CD14-positive monocyte (primary cell): ENCODE data around the gene MEIG1. TPM values are rescaled to one million over a fixed set of nuclear protein-coding genes. Genes with fewer than 3 reads are reported as not detected.
"Not testable (repeated sequence)": the region's sequence is repeated elsewhere in the genome, so short reads cannot be mapped to it uniquely, and the experiment has no call there.

Experiments used
- DNase-seq, 3 donors: peaks; one replicate each; pipeline ENCODE4 v3.0.0-alpha.2; 2011 to 2022
- H2AFZ ChIP-seq: 2 replicates; pipeline ENCODE4 v1.6.0; 2012; ENCODE audit warnings: mild to moderate bottlenecking, low read depth, low read length, inconsistent platforms; ENCODE audit not compliant: insufficient read depth, poor library complexity, severe bottlenecking
- H3K27ac ChIP-seq, 2 donors: 1 replicate in 1 of 2; 2 replicates in 1 of 2; pipeline ENCODE4 v1.5.1; 2012 to 2013; ENCODE audit warnings: low read length in 2 of 2, control low read depth in 1 of 2, inconsistent platforms in 1 of 2, low read depth in 1 of 2, mild to moderate bottlenecking in 1 of 2
- H3K27me3 ChIP-seq, 2 donors: one replicate each; pipeline versions ENCODE4 v1.6.0 to v1.6.1; 2011 to 2013; ENCODE audit warnings: low read length in 2 of 2; ENCODE audit not compliant: control insufficient read depth in 2 of 2, insufficient read depth in 2 of 2
- H3K36me3 ChIP-seq, 2 donors: replicated peaks in 1 of 2; 1 replicate in 1 of 2; 2 replicates in 1 of 2; pipeline versions ENCODE4 v1.5.1 to v1.6.1; 2012 to 2013; ENCODE audit warnings: low read length in 2 of 2, control low read depth in 1 of 2, inconsistent platforms in 1 of 2, mild to moderate bottlenecking in 1 of 2; ENCODE audit not compliant: insufficient read depth in 2 of 2, control insufficient read depth in 1 of 2
- H3K4me1 ChIP-seq, 2 donors: 1 replicate in 1 of 2; 2 replicates in 1 of 2; pipeline versions ENCODE4 v1.5.1 to v1.6.1; 2012 to 2013; ENCODE audit warnings: low read length in 2 of 2, control low read depth in 1 of 2, inconsistent platforms in 1 of 2, mild to moderate bottlenecking in 1 of 2, moderate library complexity in 1 of 2; ENCODE audit not compliant: insufficient read depth in 2 of 2, control insufficient read depth in 1 of 2
- H3K4me2 ChIP-seq: replicated peaks from 2 replicates; pipeline ENCODE3; 2012; ENCODE audit warnings: low read length, moderate library complexity, mild to moderate bottlenecking; ENCODE audit not compliant: poor library complexity, severe bottlenecking; ENCODE audit errors: extremely low read depth
- H3K4me3 ChIP-seq, 3 experiments: fragments of 200-600 bp in 1 of 3; sonication (generic) in 1 of 3; replicated peaks in 1 of 3; 1 replicate in 2 of 3; 2 replicates in 1 of 3; pipeline ENCODE4 v1.5.1; 2011 to 2013; ENCODE audit warnings: low read length in 3 of 3, mild to moderate bottlenecking in 3 of 3, control low read depth in 2 of 3, low read depth in 2 of 3, inconsistent platforms in 1 of 3, moderate library complexity in 1 of 3
- H3K79me2 ChIP-seq: 2 replicates; pipeline ENCODE4 v1.6.0; 2012; ENCODE audit warnings: mild to moderate bottlenecking, control low read depth, inconsistent platforms, low read length, moderate library complexity; ENCODE audit not compliant: insufficient read depth
- H3K9ac ChIP-seq: 2 replicates; pipeline ENCODE4 v1.6.0; 2017; ENCODE audit warnings: low read length, mild to moderate bottlenecking; ENCODE audit not compliant: insufficient read depth, poor library complexity, severe bottlenecking
- H3K9me3 ChIP-seq, 2 donors: replicated peaks in 1 of 2; 1 replicate in 1 of 2; 2 replicates in 1 of 2; pipeline versions ENCODE4 v1.5.1 to v1.6.1; 2012 to 2013; ENCODE audit warnings: low read length in 2 of 2, control low read depth in 1 of 2; ENCODE audit not compliant: control insufficient read depth in 1 of 2, insufficient read depth in 1 of 2
- H4K20me1 ChIP-seq: 2 replicates; pipeline ENCODE4 v1.6.0; 2012; ENCODE audit warnings: mild to moderate bottlenecking, low read length, control low read depth, moderate library complexity; ENCODE audit not compliant: insufficient read depth
- H3K27ac Mint-ChIP-seq, 7 donors: one replicate each; pipeline ENCODE4 v1.8.0; 2020; ENCODE audit warnings: mild to moderate bottlenecking in 7 of 7, mixed read lengths in 7 of 7, moderate library complexity in 6 of 7, inconsistent platforms in 2 of 7
- H3K27me3 Mint-ChIP-seq, 3 donors: one replicate each; pipeline ENCODE4 v1.8.0; 2021 to 2022; ENCODE audit warnings: low read depth in 3 of 3, mild to moderate bottlenecking in 3 of 3, mixed read lengths in 3 of 3, moderate library complexity in 3 of 3, inconsistent platforms in 1 of 3
- H3K36me3 Mint-ChIP-seq, 2 donors: one replicate each; pipeline ENCODE4 v1.8.0; 2020; ENCODE audit warnings: mixed read lengths in 2 of 2, inconsistent platforms in 1 of 2, mild to moderate bottlenecking in 1 of 2
- H3K4me1 Mint-ChIP-seq: one replicate; pipeline ENCODE4 v1.8.0; 2020; ENCODE audit warnings: mild to moderate bottlenecking, mixed read lengths
- H3K4me3 Mint-ChIP-seq, 2 donors: one replicate each; pipeline ENCODE4 v1.8.0; 2020; ENCODE audit warnings: mild to moderate bottlenecking in 2 of 2, mixed read lengths in 2 of 2, moderate library complexity in 1 of 2
- H3K9me3 Mint-ChIP-seq, 7 donors: one replicate each; pipeline ENCODE4 v1.8.0; 2020 to 2022; ENCODE audit warnings: mixed read lengths in 7 of 7, mild to moderate bottlenecking in 6 of 7, moderate library complexity in 6 of 7, inconsistent platforms in 2 of 7
- CTCF ChIP-seq: fragments of 200-600 bp; IDR thresholded peaks from one replicate; pipeline ENCODE4 v1.8.0; 2022; ENCODE audit warnings: antibody characterized with exemption, mild to moderate bottlenecking
- WGBS: methylation state at CpG from one replicate; pipeline ENCODE4 v1.1.5; 2013; ENCODE audit warnings: missing lambda C conversion rate; ENCODE audit not compliant: insufficient coverage; 5-methylcytosine and 5-hydroxymethylcytosine counted together
- intact Hi-C, 2 donors: fragments of 100-400 bp; cut with micrococcal nuclease; formaldehyde crosslinking; loops; one replicate each; pipeline versions ENCODE4 v1.15.0 to v1.15.1; 2023
- polyA plus RNA-seq, 3 donors: library from polyadenylated mRNA; depleted of rRNA in 1 of 3; unstranded in 2 of 3; stranded (reverse) in 1 of 3; fragments of 300-500 nt in 2 of 3; fragments of >200 nt in 1 of 3; fragmentation: Illumina TruSeq in 2 of 3; gene quantifications; 1 replicate in 2 of 3; 2 replicates in 1 of 3; pipeline ENCODE4 v1.2.3, GENCODE V29; 2012 to 2021

Gene MEIG1
- polyA plus RNA-seq, 3 donors, result 0.47 TPM; not detected in 2

GRCh38 chr10:14967897-14968296 is 8.7 kb downstream of the MEIG1 start:
- Mint-ChIP-seq H3K27me3 (peaks cover 1 to 8% (median 4%) of the 10 kb centered on the region in 3 donors), H3K9me3 (no peaks in the 10 kb centered on the region), H3K4me1 (no peaks in the 10 kb centered on the region), H3K4me3 (no peak overlapping the region), H3K36me3 (no peaks in the 10 kb centered on the region), H3K27ac (no peak overlapping the region)
- Histone ChIP-seq H3K36me3 (no peaks in the 10 kb centered on the region), H3K27me3 (no peaks in the 10 kb centered on the region), H3K4me2 (no peak overlapping the region), H3K79me2 (no peaks in the 10 kb centered on the region), H3K4me3 (no peak overlapping the region), H3K9ac (no peak overlapping the region), H3K27ac (no peak overlapping the region), H2AFZ (no peak overlapping the region), H3K9me3 (no peaks in the 10 kb centered on the region), H3K4me1 (no peaks in the 10 kb centered on the region), H4K20me1 (no peaks in the 10 kb centered on the region)
- WGBS, result no CpG with 5 or more reads among the region's 2 CpGs
- DNase-seq, result no peak
- intact Hi-C loops, result no loop called here
- no peak for TF ChIP-seq CTCF

DNA sequence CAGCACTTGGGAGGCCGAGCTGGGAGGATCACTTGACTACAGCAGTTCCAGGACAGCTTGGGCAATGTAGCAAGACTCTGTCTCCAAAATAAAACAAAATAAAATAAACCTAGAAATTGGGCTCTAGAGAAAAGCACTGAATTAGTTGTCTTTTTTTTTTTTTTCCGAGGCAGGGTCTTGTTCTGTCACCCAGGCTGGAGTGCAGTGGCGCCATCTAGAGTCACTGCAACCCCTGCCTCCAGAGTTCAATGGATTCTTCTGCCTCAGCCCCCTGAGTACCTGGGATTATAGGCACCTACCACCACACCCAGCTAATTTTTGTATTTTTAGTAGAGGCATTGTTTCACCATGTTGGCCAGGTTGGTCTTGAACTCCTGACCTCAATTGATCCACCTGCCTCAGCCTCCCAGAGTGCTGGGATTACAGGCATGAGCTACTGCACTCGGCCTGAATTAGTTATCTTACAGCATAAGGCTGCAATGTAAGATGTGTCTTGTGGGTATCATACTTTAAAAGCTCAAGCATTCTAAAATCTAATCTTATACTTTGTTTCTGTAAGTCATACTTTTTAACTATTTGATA is 12.8 kb downstream of the MEIG1 start:
- no peaks in the 10 kb centered on the region for H3K36me3 Mint-ChIP-seq
- peak in 2 of 3 donors; percentile 15 to 36 for DNase-seq
- Histone ChIP-seq H3K27me3 (peaks cover 2 to 3% of the 10 kb centered on the region in 2 donors), H3K4me1 (no peaks in the 10 kb centered on the region), H2AFZ (no peak overlapping the region), H3K4me2 (no peak overlapping the region), H3K36me3 (no peaks in the 10 kb centered on the region), H3K9ac (no peak overlapping the region), H3K4me3 (no peak overlapping the region), H4K20me1 (no peaks in the 10 kb centered on the region), H3K9me3 (no peaks in the 10 kb centered on the region), H3K27ac (no peak overlapping the region), H3K79me2 (no peaks in the 10 kb centered on the region)
- intact Hi-C loops, result no loop called here
- no peaks in the 10 kb centered on the region for H3K9me3 Mint-ChIP-seq
- no CpG with 5 or more reads among the region's 4 CpGs for WGBS
- H3K4me1 Mint-ChIP-seq, result peaks cover 5% of the 10 kb centered on the region
- H3K27me3 Mint-ChIP-seq, result peaks cover 1 to 8% (median 5%) of the 10 kb centered on the region in 3 donors
- TF ChIP-seq CTCF, result peak; percentile 76
- no peak overlapping the region for H3K4me3 Mint-ChIP-seq
- H3K27ac Mint-ChIP-seq, result no peak overlapping the region

GRCh38 chr10:14974153-14974998 is 15.2 kb downstream of the MEIG1 start:
- H3K27ac ChIP-seq, H3K27me3 Mint-ChIP-seq, H3K79me2 ChIP-seq, intact Hi-C loops, H3K4me1 ChIP-seq, H3K36me3 ChIP-seq, H3K9ac ChIP-seq, H3K27me3 ChIP-seq, H3K4me3 ChIP-seq, H3K36me3 Mint-ChIP-seq, H3K4me2 ChIP-seq, H3K4me1 Mint-ChIP-seq, H2AFZ ChIP-seq, H3K4me3 Mint-ChIP-seq, H3K27ac Mint-ChIP-seq, H4K20me1 ChIP-seq, H3K9me3 Mint-ChIP-seq, DNase-seq: not testable (repeated sequence)
- peaks cover 0 to 13% of the 10 kb centered on the region in 2 donors for H3K9me3 ChIP-seq
- WGBS, result 71% methylated on average over 2 of the region's 15 CpGs
